H1 (cell line): ENCODE data around the gene SGMS1. TPM values are rescaled to one million over a fixed set of nuclear protein-coding genes. Genes with fewer than 3 reads are reported as not detected.

Source experiments
- ASH2L ChIP-seq: fragments of 200-600, 300-600 bp; sonication (generic); IDR thresholded peaks from one replicate; pipeline ENCODE4 v1.7.1; 2017; ENCODE audit warnings: low read length
- CBX5 ChIP-seq: fragments of 300-800, 300-1000 bp; sonication (generic); IDR thresholded peaks from 2 replicates; pipeline ENCODE4 v1.7.1; 2016; ENCODE audit warnings: antibody characterized with exemption, low read length, low read depth
- CEBPB ChIP-seq: IDR thresholded peaks from 2 replicates; pipeline ENCODE4 v1.6.1; 2012; ENCODE audit warnings: low read depth, low read length
- EZH2 ChIP-seq: fragments of 200-600 bp; sonication (generic); IDR thresholded peaks from 2 replicates; pipeline ENCODE4 v1.7.1; 2012; ENCODE audit warnings: low read depth, mild to moderate bottlenecking, moderate library complexity, low read length, inconsistent platforms; ENCODE audit not compliant: severe bottlenecking
- GTF2F1 ChIP-seq: IDR thresholded peaks from 2 replicates; pipeline ENCODE4 v1.6.1; 2012; ENCODE audit warnings: low read depth, low read length, improper control_type of control experiment, borderline replicate concordance
- POLR2A ChIP-seq, 2 experiments: IDR thresholded peaks; 1 replicate in 1 of 2; 2 replicates in 1 of 2; pipeline ENCODE4 v1.6.1; 2011; ENCODE audit warnings: low read depth in 2 of 2, low read length in 2 of 2, mild to moderate bottlenecking in 2 of 2; ENCODE audit errors: control extremely low read depth in 1 of 2
- POLR2AphosphoS5 ChIP-seq: IDR thresholded peaks from 2 replicates; pipeline ENCODE4 v1.6.1; 2011; ENCODE audit warnings: low read depth, low read length
- POU5F1 ChIP-seq: IDR thresholded peaks from 2 replicates; pipeline ENCODE4 v1.6.1; 2011; ENCODE audit warnings: low read depth, mild to moderate bottlenecking, low read length, moderate library complexity
- RBBP5 ChIP-seq: IDR thresholded peaks from 2 replicates; pipeline ENCODE4 v1.7.1; 2012; ENCODE audit warnings: low read depth, mild to moderate bottlenecking, inconsistent platforms, low read length, moderate library complexity, borderline replicate concordance
- RNF2 ChIP-seq: fragments of 200-900, 300-1000 bp; sonication (generic); IDR thresholded peaks from 2 replicates; pipeline ENCODE4 v1.7.1; 2016; ENCODE audit warnings: borderline replicate concordance, low read depth, mild to moderate bottlenecking, antibody characterized with exemption, low read length; ENCODE audit not compliant: poor library complexity, severe bottlenecking; ENCODE audit errors: missing control alignments
- RXRA ChIP-seq: IDR thresholded peaks from 2 replicates; pipeline ENCODE4 v1.6.1; 2011; ENCODE audit warnings: low read depth, mild to moderate bottlenecking, low read length, moderate library complexity; ENCODE audit not compliant: insufficient read depth
- TAF1 ChIP-seq: IDR thresholded peaks from 2 replicates; pipeline ENCODE4 v1.6.1; 2011; ENCODE audit warnings: mild to moderate bottlenecking, low read depth, low read length
- TAF7 ChIP-seq: optimal IDR thresholded peaks from 2 replicates; pipeline ENCODE3; 2011; ENCODE audit warnings: low read depth, mild to moderate bottlenecking, inconsistent platforms, low read length, moderate library complexity, borderline replicate concordance
- TBP ChIP-seq: IDR thresholded peaks from 2 replicates; pipeline ENCODE4 v1.6.1; 2011; ENCODE audit warnings: low read depth, low read length, improper control_type of control experiment
- TCF12 ChIP-seq: IDR thresholded peaks from 2 replicates; pipeline ENCODE4 v1.6.1; 2011; ENCODE audit warnings: low read depth, mild to moderate bottlenecking, low read length
- polyA plus RNA-seq, 7 experiments: library from polyadenylated mRNA; depleted of rRNA in 3 of 7; stranded (reverse) in 5 of 7; unstranded in 2 of 7; fragments of >200 nt in 5 of 7; fragments of 200-250 nt in 2 of 7; gene quantifications; 1 replicate in 5 of 7; 2 replicates in 1 of 7; 4 replicates in 1 of 7; pipeline versions ENCODE4 v1.2.1 to v1.2.3, GENCODE V29; 2011 to 2013; ENCODE audit warnings: missing spikeins in 2 of 7, mixed read lengths in 2 of 7
- total RNA-seq: library from RNA; stranded (reverse); fragmentation: NEBNext Ultra II Directional; extraction: Animal tissue kit (Norgen Biotek cat#: 25700); gene quantifications from 2 replicates; pipeline ENCODE4 v1.2.1, GENCODE V29; 2021
- TF ChIP-seq, protein P1 (sequence below): IDR thresholded peaks from 2 replicates; pipeline ENCODE4 v1.6.1; 2012; ENCODE audit warnings: inconsistent platforms
- TF ChIP-seq, protein P2 (sequence below): IDR thresholded peaks from 2 replicates; pipeline ENCODE4 v1.6.1; 2012; ENCODE audit warnings: inconsistent platforms
- TF ChIP-seq, protein P3 (sequence below), 3 experiments: IDR thresholded peaks; 1 replicate in 2 of 3; 2 replicates in 1 of 3; pipeline versions ENCODE4 v1.5.1 to v1.6.1; 2011; ENCODE audit warnings: low read length in 3 of 3, mild to moderate bottlenecking in 3 of 3, inconsistent platforms in 2 of 3, low read depth in 1 of 3, moderate library complexity in 1 of 3; ENCODE audit not compliant: insufficient read depth in 1 of 3; ENCODE audit errors: control extremely low read depth in 1 of 3

Gene SGMS1
- total and polyA plus RNA-seq, 2 of the 8 experiments (the other 6 are each of a cell fraction or from before 2014, with no cell fraction given): 6.0 to 15.6 TPM

DNA sequence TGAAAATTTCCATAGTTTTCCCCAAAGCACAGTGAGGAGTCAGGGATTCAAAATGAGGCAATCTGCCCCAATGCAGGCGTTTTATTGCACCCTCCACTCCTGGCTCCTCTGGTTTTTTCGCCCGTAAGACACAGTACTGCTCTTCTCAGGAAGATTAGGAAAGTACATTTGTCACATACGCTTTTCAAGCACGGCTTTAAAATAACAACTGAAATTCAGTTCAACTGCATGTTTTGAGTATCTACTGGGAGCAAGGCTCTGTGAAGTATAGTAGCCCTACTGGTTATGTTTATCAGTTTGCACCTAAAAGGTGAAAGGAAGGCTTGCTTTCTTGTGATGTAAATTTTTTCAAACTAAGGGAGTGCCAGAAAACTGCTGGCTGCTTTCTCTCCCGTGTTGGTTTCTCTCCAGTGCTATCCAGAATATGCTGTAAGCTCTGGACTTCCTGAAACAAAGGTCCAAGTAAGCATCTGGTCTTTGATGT, 1.9 kb upstream of the SGMS1 start (continued):
- TF ChIP-seq RNF2 (no peak), CEBPB (peak; percentile 46; the same call in 1 of the 2 replicates), POLR2AphosphoS5 (peak; percentile 22; the same call in 1 of the 2 replicates), RBBP5 (no peak), EZH2 (no peak), GTF2F1 (no peak), POU5F1 (no peak), TAF1 (peak; percentile 20; the same call in 1 of the 2 replicates), TCF12 (no peak), TAF7 (no peak), ASH2L (peak; percentile 17), POLR2A (IDR thresholded peaks at IDR 0.05; ENCODE audit: control extremely low read depth in 1 of 2, low read depth in 2 of 2, low read length in 2 of 2) (peak in 1 of 2 experiments; percentile 64; a peak in 2 of 3 replicates), CBX5 (no peak), RXRA (no peak), TBP (peak; percentile 68)
- TF ChIP-seq, protein P1, sequence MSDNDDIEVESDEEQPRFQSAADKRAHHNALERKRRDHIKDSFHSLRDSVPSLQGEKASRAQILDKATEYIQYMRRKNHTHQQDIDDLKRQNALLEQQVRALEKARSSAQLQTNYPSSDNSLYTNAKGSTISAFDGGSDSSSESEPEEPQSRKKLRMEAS: no peak
- TF ChIP-seq, protein P2, sequence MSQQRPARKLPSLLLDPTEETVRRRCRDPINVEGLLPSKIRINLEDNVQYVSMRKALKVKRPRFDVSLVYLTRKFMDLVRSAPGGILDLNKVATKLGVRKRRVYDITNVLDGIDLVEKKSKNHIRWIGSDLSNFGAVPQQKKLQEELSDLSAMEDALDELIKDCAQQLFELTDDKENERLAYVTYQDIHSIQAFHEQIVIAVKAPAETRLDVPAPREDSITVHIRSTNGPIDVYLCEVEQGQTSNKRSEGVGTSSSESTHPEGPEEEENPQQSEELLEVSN: no peak
- TF ChIP-seq, protein P3, sequence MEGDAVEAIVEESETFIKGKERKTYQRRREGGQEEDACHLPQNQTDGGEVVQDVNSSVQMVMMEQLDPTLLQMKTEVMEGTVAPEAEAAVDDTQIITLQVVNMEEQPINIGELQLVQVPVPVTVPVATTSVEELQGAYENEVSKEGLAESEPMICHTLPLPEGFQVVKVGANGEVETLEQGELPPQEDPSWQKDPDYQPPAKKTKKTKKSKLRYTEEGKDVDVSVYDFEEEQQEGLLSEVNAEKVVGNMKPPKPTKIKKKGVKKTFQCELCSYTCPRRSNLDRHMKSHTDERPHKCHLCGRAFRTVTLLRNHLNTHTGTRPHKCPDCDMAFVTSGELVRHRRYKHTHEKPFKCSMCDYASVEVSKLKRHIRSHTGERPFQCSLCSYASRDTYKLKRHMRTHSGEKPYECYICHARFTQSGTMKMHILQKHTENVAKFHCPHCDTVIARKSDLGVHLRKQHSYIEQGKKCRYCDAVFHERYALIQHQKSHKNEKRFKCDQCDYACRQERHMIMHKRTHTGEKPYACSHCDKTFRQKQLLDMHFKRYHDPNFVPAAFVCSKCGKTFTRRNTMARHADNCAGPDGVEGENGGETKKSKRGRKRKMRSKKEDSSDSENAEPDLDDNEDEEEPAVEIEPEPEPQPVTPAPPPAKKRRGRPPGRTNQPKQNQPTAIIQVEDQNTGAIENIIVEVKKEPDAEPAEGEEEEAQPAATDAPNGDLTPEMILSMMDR (IDR thresholded peaks at IDR 0.05; ENCODE audit: control extremely low read depth in 1 of 3, insufficient read depth in 1 of 3, low read depth in 1 of 3, low read length in 3 of 3): no peak
- TF ChIP-seq, all 59 proteins: peak for 8
